Panc1 (cell line): ENCODE data around the gene ASGR2. TPM values are rescaled to one million over a fixed set of nuclear protein-coding genes. Genes with fewer than 3 reads are reported as not detected.
"Not testable (repeated sequence)": the region's sequence is repeated elsewhere in the genome, so short reads cannot be mapped to it uniquely, and the experiment has no call there.

Source experiments
- ATAC-seq: fragments of 200-7000 bp; cut with Tn5 transposase; 2 replicates; pipeline ENCODE4 v1.9.1; 2020; ENCODE audit warnings: mild to moderate bottlenecking, moderate library complexity
- BruUV-seq: library from RNA; stranded (reverse); fragments of 400-500 nt; replicated peaks from 2 replicates; lab custom pipeline; 2021; lab: Mats Ljungman, UMichigan
- CTCF ChIA-PET: fragments of 300-600 bp; sonication (Branson Sonifier 250); formaldehyde crosslinking; loops from one replicate; lab custom pipeline; 2022; ENCODE audit warnings: antibody characterized with exemption; lab: Charles Lee
- POLR2A ChIA-PET: fragments of 300-600 bp; sonication (Branson Sonifier 250); formaldehyde crosslinking; loops from one replicate; lab custom pipeline; 2022; ENCODE audit warnings: antibody characterized with exemption; lab: Charles Lee
- DNase-seq: peaks from one replicate; pipeline ENCODE4 v3.0.0-alpha.2; 2010; ENCODE audit warnings: low read depth, low spot score
- H3K27ac ChIP-seq: 2 replicates; pipeline ENCODE4 v1.5.1; 2011; ENCODE audit warnings: mild to moderate bottlenecking, low read length, inconsistent platforms
- H3K27me3 ChIP-seq: fragments of 200-500 bp; sonication (Bioruptor generic); 2 replicates; pipeline ENCODE4 v1.6.0; 2014; ENCODE audit warnings: low read length, inconsistent platforms; ENCODE audit not compliant: control insufficient read depth, insufficient read depth
- H3K36me3 ChIP-seq: fragments of 200-500 bp; sonication (Bioruptor generic); 2 replicates; pipeline ENCODE4 v1.5.1; 2014; ENCODE audit warnings: inconsistent platforms, mild to moderate bottlenecking, low read length, moderate library complexity; ENCODE audit not compliant: control insufficient read depth, insufficient read depth
- H3K4me1 ChIP-seq: 2 replicates; pipeline ENCODE4 v1.5.1; 2011; ENCODE audit warnings: inconsistent platforms, mild to moderate bottlenecking, low read length, moderate library complexity; ENCODE audit not compliant: control insufficient read depth, insufficient read depth
- H3K4me3 ChIP-seq, 2 experiments: 2 replicates each; pipeline ENCODE4 v1.5.1; 2011 to 2012; ENCODE audit warnings: low read depth in 2 of 2, low read length in 2 of 2, mild to moderate bottlenecking in 2 of 2, inconsistent platforms in 1 of 2, moderate library complexity in 1 of 2
- H3K9me3 ChIP-seq: fragments of 200-500 bp; sonication (Bioruptor generic); 2 replicates; pipeline ENCODE4 v1.5.1; 2014; ENCODE audit warnings: low read depth, mild to moderate bottlenecking, inconsistent platforms, low read length, moderate library complexity; ENCODE audit not compliant: control insufficient read depth, insufficient read depth
- CTCF ChIP-seq: fragments of 450-650 bp; IDR thresholded peaks from 2 replicates; pipeline ENCODE4 v1.5.1; 2017; ENCODE audit warnings: mild to moderate bottlenecking
- POLR2AphosphoS5 ChIP-seq: IDR thresholded peaks from 2 replicates; pipeline ENCODE4 v1.6.1; 2012; ENCODE audit warnings: mild to moderate bottlenecking, low read depth, low read length, moderate library complexity
- REST ChIP-seq, 2 experiments: IDR thresholded peaks; 2 replicates each; pipeline ENCODE4 v1.6.1; 2011 to 2012; ENCODE audit warnings: low read depth in 2 of 2, control low read depth in 1 of 2, low read length in 1 of 2, mild to moderate bottlenecking in 1 of 2, moderate library complexity in 1 of 2; ENCODE audit not compliant: insufficient read depth in 1 of 2
- SIN3A ChIP-seq: IDR thresholded peaks from 2 replicates; pipeline ENCODE4 v1.6.1; 2012; ENCODE audit warnings: low read depth, mild to moderate bottlenecking, low read length, moderate library complexity, borderline replicate concordance; ENCODE audit not compliant: insufficient read depth
- TCF7L2 ChIP-seq: IDR thresholded peaks from 2 replicates; pipeline ENCODE4 v1.6.1; 2011; ENCODE audit warnings: mild to moderate bottlenecking, low read depth, low read length, inconsistent platforms
- in situ Hi-C: cut with HindIII; loops from 2 replicates; pipeline ENCODE4 v1.10.0; 2016; ENCODE audit warnings: low sequenced_read_pairs, low pct_unique_long_range_greater_than_20kb
- intact Hi-C: fragments of 100-400 bp; cut with micrococcal nuclease; formaldehyde crosslinking; loops from one replicate; pipeline ENCODE4 v1.10.0; 2022; ENCODE audit not compliant: unreplicated experiment
- total RNA-seq: library from RNA; stranded (reverse); gene quantifications from one replicate; pipeline ENCODE4 v1.2.1, GENCODE V29; 2021; ENCODE audit not compliant: unreplicated experiment

The ASGR2 gene
- total RNA-seq, 1 experiment from 2014 or later = 0.21 TPM

GRCh38 chr17:7094652-7095019 is 20.0 kb downstream of the ASGR2 start:
- no peak overlapping the region for H3K4me3 ChIP-seq
- no peaks in the 10 kb centered on the region for H3K27me3 ChIP-seq
- no peak for TF ChIP-seq REST (IDR thresholded peaks at IDR 0.05; ENCODE audit: insufficient read depth in 1 of 2, low read depth in 2 of 2, low read length in 1 of 2)
- TF ChIP-seq TCF7L2 = no peak
- no peak for TF ChIP-seq CTCF
- no peak for TF ChIP-seq POLR2AphosphoS5
- TF ChIP-seq SIN3A = no peak
- ATAC-seq (no peak), DNase-seq (no peak)
- intact Hi-C loops (no loop called here), in situ Hi-C loops (no loop called here)
- H3K9me3 ChIP-seq = no peaks in the 10 kb centered on the region
- no peaks in the 10 kb centered on the region for H3K36me3 ChIP-seq
- POLR2A ChIA-PET = no interaction called here
- H3K27ac ChIP-seq = no peak overlapping the region
- no peaks in the 10 kb centered on the region for H3K4me1 ChIP-seq
- no TSS peak for BruUV-seq
- CTCF ChIA-PET = no interaction called here

- H3K27ac ChIP-seq, H3K4me1 ChIP-seq, H3K36me3 ChIP-seq, BruUV-seq, H3K27me3 ChIP-seq, H3K4me3 ChIP-seq, POLR2A ChIA-PET, ATAC-seq, in situ Hi-C loops, H3K9me3 ChIP-seq, intact Hi-C loops, DNase-seq, CTCF ChIA-PET: not testable (repeated sequence)
Measured at GRCh38 chr17:7091311-7092005, 23.2 kb downstream of the ASGR2 start.

- ATAC-seq = not testable (repeated sequence)
Measured at GRCh38 chr17:7089570-7089969, 25.1 kb downstream of the ASGR2 start.

GRCh38 chr17:7088442-7088841 is 26.2 kb downstream of the ASGR2 start:
- H3K36me3 ChIP-seq, BruUV-seq, H3K27me3 ChIP-seq, POLR2A ChIA-PET, H3K4me3 ChIP-seq, DNase-seq, H3K9me3 ChIP-seq, ATAC-seq, H3K27ac ChIP-seq, H3K4me1 ChIP-seq, intact Hi-C loops, in situ Hi-C loops: not testable (repeated sequence)
- CTCF ChIA-PET = interaction anchor here (0.6 kb wide), 1 partner anchor 405 kb away, joined by 3 read pairs; no protein-coding TSS in a partner anchor

More at GRCh38 chr17:7089570-7089969, 25.1 kb downstream of the ASGR2 start:
- POLR2A ChIA-PET, H3K4me3 ChIP-seq, DNase-seq, H3K9me3 ChIP-seq, H3K36me3 ChIP-seq, in situ Hi-C loops, intact Hi-C loops, H3K27me3 ChIP-seq, H3K4me1 ChIP-seq, H3K27ac ChIP-seq, CTCF ChIA-PET, BruUV-seq: not testable (repeated sequence)
